ENCODE data around the gene EDA.
"Not testable (repeated sequence)": the region's sequence is repeated elsewhere in the genome, so short reads cannot be mapped to it uniquely, and the experiment has no call there.

The EDA gene

GRCh38 chrX:69746051-69746450 lies 130.1 kb downstream of the EDA start:
- no peak for DNase-seq (ENCODE audit: low read depth in 3 of 3)

GRCh38 chrX:69748055-69748454 lies 132.1 kb downstream of the EDA start:
- DNase-seq (ENCODE audit: low read depth in 3 of 3) = no peak

GRCh38 chrX:69759921-69760625 lies 144.2 kb downstream of the EDA start:
- DNase-seq (ENCODE audit: low read depth in 3 of 3) = no peak

GRCh38 chrX:69761633-69762032 lies 145.7 kb downstream of the EDA start:
- no peak for DNase-seq (ENCODE audit: low read depth in 3 of 3)

- no peak for DNase-seq (ENCODE audit: low read depth in 3 of 3)
Observed at GRCh38 chrX:69762340-69762739, 146.4 kb downstream of the EDA start.

- no peak for DNase-seq (ENCODE audit: low read depth in 3 of 3)
Observed at GRCh38 chrX:69793260-69793935, 177.5 kb downstream of the EDA start.

- DNase-seq (ENCODE audit: low read depth in 3 of 3) = no peak
Observed at GRCh38 chrX:69795702-69796101, 179.8 kb downstream of the EDA start.

GRCh38 chrX:69807400-69807799 lies 191.5 kb downstream of the EDA start:
- DNase-seq (ENCODE audit: low read depth in 3 of 3) = no peak

- no peak for DNase-seq (ENCODE audit: low read depth in 3 of 3)
Observed at GRCh38 chrX:69808375-69808774, 192.5 kb downstream of the EDA start.

GRCh38 chrX:69813677-69814076 lies 197.8 kb downstream of the EDA start:
- no peak for DNase-seq (ENCODE audit: low read depth in 3 of 3)

- DNase-seq (ENCODE audit: low read depth in 3 of 3) = no peak
Observed at GRCh38 chrX:69815063-69815462, 199.2 kb downstream of the EDA start.

- no peak for DNase-seq (ENCODE audit: low read depth in 3 of 3)
Observed at GRCh38 chrX:69815519-69815918, 199.6 kb downstream of the EDA start.

- no peak for DNase-seq (ENCODE audit: low read depth in 3 of 3)
Observed at GRCh38 chrX:69844636-69845035, 228.7 kb downstream of the EDA start.

GRCh38 chrX:69859999-69860398 lies 244.1 kb downstream of the EDA start:
- DNase-seq (ENCODE audit: low read depth in 3 of 3) = not testable (repeated sequence)

- no peak for DNase-seq (ENCODE audit: low read depth in 3 of 3)
Observed at GRCh38 chrX:69876221-69876620, 260.3 kb downstream of the EDA start.

GRCh38 chrX:69884210-69884609 lies 268.3 kb downstream of the EDA start:
- DNase-seq (ENCODE audit: low read depth in 3 of 3) = no peak

GRCh38 chrX:69896046-69896445 lies 280.1 kb downstream of the EDA start:
- DNase-seq (ENCODE audit: low read depth in 3 of 3) = no peak

- DNase-seq (ENCODE audit: low read depth in 3 of 3) = no peak
Observed at GRCh38 chrX:69900491-69900890, 284.6 kb downstream of the EDA start.

GRCh38 chrX:69906447-69906846 lies 290.5 kb downstream of the EDA start:
- no peak for DNase-seq (ENCODE audit: low read depth in 3 of 3)

- DNase-seq (ENCODE audit: low read depth in 3 of 3) = no peak
Observed at GRCh38 chrX:69914781-69915180, 298.9 kb downstream of the EDA start.

GRCh38 chrX:69919749-69920148 lies 303.8 kb downstream of the EDA start:
- DNase-seq (ENCODE audit: low read depth in 3 of 3) = no peak

- no peak for DNase-seq (ENCODE audit: low read depth in 3 of 3)
Observed at GRCh38 chrX:69932323-69932722, 316.4 kb downstream of the EDA start.

- no peak for DNase-seq (ENCODE audit: low read depth in 3 of 3)
Observed at GRCh38 chrX:69948276-69948797, 332.4 kb downstream of the EDA start.
